PC-3 (cell line): ENCODE results near the gene STK11IP.

Experiments
- CTCF ChIP-seq: fragments of 300-600 bp; sonication (generic); conservative IDR thresholded peaks from 2 replicates; pipeline ENCODE4 v1.5.1; 2017; ENCODE audit warnings: antibody characterized with exemption, low read depth, mild to moderate bottlenecking, low read length
- EZH2 ChIP-seq: fragments of 300-600 bp; sonication (generic); IDR thresholded peaks from one replicate; pipeline ENCODE4 v1.6.1; 2017; ENCODE audit warnings: antibody characterized with exemption, mild to moderate bottlenecking, low read length; ENCODE audit not compliant: unreplicated experiment

DNA sequence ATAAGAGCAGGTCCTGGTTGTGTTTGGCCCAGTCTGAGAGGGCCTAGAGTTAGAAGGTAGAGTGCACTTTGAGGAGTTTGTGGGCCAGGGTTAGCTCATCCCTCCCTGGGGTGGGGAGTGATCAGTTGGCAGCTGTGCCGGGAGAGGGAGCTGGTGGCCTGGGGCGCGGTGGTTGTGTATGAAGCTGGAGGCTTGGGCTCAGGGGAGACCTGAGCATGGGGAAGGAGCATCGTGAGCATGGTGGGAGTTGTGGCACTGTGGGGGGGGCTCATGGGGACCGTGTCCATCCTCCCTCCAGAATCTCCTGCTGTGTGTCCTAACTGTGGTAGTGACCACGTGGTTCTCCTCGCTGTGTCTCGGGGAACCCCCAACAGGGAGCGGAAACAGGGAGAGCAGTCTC lies 13.6 kb downstream of the STK11IP start:
- TF ChIP-seq CTCF (no peak), EZH2 (no peak)
